Epithelial cell of esophagus (primary cell): ENCODE measurements around the gene PSMB2.
A peak's percentile ranks its signal among the peaks of the same experiment; 100 is the strongest.

Experiments
- DNase-seq: peaks from one replicate; pipeline ENCODE4 v3.0.0; 2010; ENCODE audit warnings: low read depth
- H3K4me3 ChIP-seq: 2 replicates; pipeline ENCODE4 v1.5.1; 2011; ENCODE audit warnings: mild to moderate bottlenecking, low read length, control low read depth
- TF ChIP-seq, protein P1 (sequence below): IDR thresholded peaks from 2 replicates; pipeline ENCODE4 v1.5.1; 2011; ENCODE audit warnings: low read depth, mild to moderate bottlenecking, low read length, control low read depth, inconsistent platforms; ENCODE audit not compliant: insufficient read depth; ENCODE audit errors: missing control alignments

The PSMB2 gene

DNA sequence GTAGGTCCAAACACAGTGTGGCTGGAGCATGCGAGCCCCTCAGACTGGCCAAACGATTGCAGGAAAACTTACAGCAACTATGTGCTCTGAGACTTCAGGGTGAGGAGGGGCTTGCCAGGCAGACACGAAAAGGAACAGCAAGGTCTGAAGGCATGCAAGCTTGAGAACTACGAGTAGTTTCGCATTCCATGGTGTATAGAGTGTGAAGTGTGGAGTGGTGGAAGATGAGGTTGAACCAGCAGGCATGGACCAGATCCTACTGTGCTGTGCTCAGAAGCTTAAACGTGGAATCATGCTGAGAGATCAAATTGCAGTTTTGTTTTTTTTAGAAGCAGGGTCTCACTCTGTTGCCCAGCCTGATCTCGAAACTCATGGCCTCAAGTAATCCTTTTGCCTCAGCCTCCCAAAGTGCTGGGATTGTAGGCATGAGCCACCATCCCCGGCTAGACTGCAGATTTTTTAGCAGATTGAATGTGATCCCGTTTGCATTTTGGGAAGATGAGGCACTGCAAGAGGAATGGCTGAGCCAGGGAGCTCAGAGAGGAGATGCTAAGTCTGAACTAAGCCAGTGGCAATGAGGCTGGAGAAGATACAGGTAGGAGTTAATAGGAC lies 73.3 kb downstream of the PSMB2 start:
- DNase-seq = no peak
- TF ChIP-seq, protein P1, sequence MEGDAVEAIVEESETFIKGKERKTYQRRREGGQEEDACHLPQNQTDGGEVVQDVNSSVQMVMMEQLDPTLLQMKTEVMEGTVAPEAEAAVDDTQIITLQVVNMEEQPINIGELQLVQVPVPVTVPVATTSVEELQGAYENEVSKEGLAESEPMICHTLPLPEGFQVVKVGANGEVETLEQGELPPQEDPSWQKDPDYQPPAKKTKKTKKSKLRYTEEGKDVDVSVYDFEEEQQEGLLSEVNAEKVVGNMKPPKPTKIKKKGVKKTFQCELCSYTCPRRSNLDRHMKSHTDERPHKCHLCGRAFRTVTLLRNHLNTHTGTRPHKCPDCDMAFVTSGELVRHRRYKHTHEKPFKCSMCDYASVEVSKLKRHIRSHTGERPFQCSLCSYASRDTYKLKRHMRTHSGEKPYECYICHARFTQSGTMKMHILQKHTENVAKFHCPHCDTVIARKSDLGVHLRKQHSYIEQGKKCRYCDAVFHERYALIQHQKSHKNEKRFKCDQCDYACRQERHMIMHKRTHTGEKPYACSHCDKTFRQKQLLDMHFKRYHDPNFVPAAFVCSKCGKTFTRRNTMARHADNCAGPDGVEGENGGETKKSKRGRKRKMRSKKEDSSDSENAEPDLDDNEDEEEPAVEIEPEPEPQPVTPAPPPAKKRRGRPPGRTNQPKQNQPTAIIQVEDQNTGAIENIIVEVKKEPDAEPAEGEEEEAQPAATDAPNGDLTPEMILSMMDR = no peak
- H3K4me3 ChIP-seq = no peak overlapping the region

DNA sequence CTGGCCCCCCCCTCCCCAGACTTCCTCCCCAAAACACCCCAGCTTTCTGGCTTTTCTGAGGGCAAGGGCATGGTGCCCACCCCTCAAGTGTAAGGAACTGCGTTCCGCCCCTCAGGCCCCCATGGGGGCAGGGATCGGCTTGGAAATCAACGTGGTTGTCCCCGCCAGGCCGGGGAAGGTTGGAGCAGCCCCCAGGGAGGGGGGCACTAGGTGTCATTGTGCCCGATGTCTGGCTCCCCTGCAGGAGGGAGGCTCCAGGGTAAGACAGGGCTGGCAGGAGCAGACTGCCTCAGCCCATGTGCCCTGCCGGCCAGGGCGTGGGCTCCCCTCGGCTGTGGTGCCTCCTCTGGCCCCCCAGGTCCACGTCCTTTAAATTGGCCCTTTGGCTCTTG lies 75.6 kb downstream of the PSMB2 start:
- TF ChIP-seq, protein P1 = no peak
- DNase-seq = no peak

DNA sequence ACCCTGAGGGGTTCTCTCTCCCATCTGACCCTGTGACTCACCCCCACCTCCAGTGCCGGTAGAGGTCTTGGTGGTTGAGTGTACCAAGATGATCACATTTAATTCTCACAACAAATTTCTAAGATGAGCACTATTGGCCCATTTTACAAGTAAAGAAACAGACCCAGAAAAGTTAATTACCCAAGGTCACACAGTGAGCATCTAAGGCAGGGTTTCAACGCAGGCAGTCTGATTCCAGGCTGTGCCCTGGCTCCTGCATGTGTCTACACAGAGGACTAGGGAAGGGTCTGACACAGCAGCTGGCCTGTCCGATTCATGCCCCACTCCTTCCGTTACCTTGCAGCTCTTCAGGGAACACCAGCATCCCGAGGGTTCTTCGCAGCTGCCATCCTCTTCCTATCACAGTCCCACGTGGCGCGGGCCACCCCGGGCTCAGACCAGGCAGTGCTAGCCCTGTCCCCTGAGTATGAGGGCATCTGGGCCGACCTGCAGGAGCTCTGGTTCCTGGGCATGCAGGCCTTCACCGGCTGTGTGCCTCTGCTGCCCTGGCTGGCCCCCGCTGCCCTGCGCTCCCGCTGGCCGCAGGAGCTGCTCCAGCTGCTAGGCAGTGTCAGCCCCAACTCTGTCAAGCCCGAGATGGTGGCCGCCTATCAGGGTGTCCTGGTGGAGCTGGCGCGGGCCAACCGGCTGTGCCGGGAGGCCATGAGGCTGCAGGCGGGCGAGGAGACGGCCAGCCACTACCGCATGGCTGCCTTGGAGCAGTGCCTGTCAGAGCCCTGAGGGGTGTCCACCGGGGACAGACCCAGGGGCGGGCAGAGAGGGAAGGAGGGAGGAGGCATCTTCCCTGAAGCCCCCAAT lies 76.2 kb downstream of the PSMB2 start:
- no peak overlapping the region for H3K4me3 ChIP-seq

More for the DNA sequence above, 75.6 kb downstream of the PSMB2 start:
- H3K4me3 ChIP-seq = no peak overlapping the region

DNA sequence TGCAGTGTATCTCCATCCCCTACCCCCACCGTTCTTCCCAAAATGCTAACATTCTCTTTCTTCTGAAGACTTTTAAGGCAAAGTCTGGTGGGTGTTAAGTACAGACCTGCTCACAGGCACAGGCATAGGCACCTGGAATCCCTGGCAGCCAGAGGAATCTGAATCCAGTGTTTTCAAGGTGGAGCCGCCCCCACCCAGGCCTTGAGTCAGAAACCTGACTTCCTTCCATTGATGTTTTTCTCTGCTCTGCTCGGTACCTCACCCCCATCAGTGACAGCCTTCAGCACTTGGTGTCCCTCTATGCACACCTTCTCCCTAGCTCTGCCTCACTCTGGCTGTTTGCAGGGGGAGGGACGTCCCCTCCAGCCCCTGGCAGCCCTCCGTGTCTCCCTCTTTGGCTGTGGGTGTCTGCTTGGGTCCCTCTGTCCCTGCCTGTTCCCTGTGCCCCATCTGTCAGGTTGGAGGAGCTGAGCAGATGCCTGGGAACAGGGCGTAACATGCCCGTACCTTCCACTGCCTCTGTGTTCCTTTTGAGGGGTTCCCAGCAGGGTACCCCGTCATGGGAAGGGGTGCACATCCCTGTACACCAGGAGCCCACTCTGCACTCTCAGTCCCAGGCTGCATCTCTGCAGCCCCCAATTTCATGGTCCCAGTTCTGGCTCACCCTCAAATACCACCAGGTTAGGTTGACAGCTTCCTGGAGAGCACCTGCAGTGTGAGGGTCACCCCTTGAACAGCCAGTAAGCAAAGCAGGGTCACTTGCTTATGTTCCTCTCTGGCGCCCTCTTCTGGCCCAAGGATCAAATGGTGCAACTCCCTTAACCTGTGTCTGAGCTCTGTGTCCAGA lies 77.1 kb downstream of the PSMB2 start:
- TF ChIP-seq, protein P1 = peak; percentile 91
- no peak overlapping the region for H3K4me3 ChIP-seq
- DNase-seq = peak; percentile 88

More for the DNA sequence above, 76.2 kb downstream of the PSMB2 start:
- DNase-seq = no peak
- TF ChIP-seq, protein P1 = no peak

DNA sequence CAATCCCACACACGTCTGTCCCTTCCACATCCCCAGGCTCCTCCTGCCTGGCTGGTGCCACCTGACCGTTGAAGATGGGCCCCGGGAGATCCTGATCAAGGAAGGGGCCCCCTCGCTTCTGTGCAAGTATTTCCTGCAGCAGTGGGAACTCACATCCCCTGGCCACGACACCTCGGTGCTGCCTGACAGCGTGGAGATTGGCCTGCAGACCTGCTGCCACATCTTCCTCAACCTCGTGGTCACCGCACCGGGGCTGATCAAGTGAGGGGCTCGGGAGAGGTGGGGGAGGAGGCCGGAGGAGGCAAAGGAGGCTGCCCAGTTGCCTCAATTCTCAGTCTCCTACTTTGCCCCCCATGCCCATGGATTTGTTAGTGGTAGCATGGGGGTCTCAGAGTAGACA lies 78.2 kb downstream of the PSMB2 start:
- TF ChIP-seq, protein P1 = no peak
- no peak for DNase-seq
- no peak overlapping the region for H3K4me3 ChIP-seq

DNA sequence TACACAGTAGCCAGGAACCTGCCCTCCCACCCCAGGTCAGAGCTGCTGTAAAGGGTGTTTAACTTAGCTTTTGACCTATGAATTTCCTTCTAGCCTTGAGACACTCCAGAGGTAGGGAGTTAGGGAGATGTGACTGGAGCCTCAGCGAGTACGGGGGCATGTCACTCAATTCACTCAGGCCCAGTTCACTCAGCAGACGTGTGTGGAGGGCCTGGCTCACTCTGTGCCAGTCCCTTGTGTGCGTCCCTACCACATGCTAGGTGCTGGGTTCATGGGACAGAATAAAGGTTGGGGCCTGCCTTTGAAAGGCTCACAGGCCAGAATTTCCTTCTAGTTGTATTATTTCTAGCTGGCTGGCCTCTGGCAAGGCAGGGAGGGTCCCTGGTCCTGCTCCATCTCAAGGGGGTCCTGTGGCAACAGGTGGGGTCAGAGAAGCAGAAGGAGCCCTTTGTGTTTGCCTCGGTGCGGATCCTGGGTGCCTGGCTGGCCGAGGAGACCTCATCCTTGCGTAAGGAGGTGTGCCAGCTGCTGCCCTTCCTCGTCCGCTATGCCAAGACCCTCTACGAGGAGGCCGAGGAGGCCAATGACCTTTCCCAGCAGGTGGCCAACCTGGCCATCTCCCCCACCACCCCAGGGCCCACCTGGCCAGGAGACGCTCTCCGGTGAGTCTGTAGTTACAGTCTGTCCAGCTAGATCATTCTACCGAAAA lies 79.2 kb downstream of the PSMB2 start:
- DNase-seq = no peak
- no peak overlapping the region for H3K4me3 ChIP-seq
- TF ChIP-seq, protein P1 = no peak
